ENCODE data around the gene RAB6B. TPM values are rescaled to one million over a fixed set of nuclear protein-coding genes. Genes with fewer than 3 reads are reported as not detected.

The RAB6B gene
- total RNA-seq, 1 experiment from 2014 or later = 0.33 TPM

- no peak for DNase-seq (ENCODE audit: low spot score)
Observed at GRCh38 chr3:133896002-133896761, 500 bp upstream of the RAB6B start.

- no peak for DNase-seq (ENCODE audit: low spot score)
Observed at GRCh38 chr3:133894353-133895207, 1.1 kb downstream of the RAB6B start.

- DNase-seq (ENCODE audit: low spot score) = no peak
Observed at GRCh38 chr3:133893683-133894352, 1.9 kb downstream of the RAB6B start.

- DNase-seq (ENCODE audit: low spot score) = no peak
Observed at GRCh38 chr3:133892541-133893231, 3.0 kb downstream of the RAB6B start.

- DNase-seq (ENCODE audit: low spot score) = no peak
Observed at GRCh38 chr3:133891662-133892378, 3.9 kb downstream of the RAB6B start.

GRCh38 chr3:133890972-133891644 lies 4.6 kb downstream of the RAB6B start:
- DNase-seq (ENCODE audit: low spot score) = no peak

- DNase-seq (ENCODE audit: low spot score) = no peak
Observed at GRCh38 chr3:133890037-133890436, 5.6 kb downstream of the RAB6B start.

- no peak for DNase-seq (ENCODE audit: low spot score)
Observed at GRCh38 chr3:133888726-133889340, 6.8 kb downstream of the RAB6B start.

- no peak for DNase-seq (ENCODE audit: low spot score)
Observed at GRCh38 chr3:133887803-133888703, 7.6 kb downstream of the RAB6B start.

- DNase-seq (ENCODE audit: low spot score) = no peak
Observed at GRCh38 chr3:133887074-133887802, 8.4 kb downstream of the RAB6B start.

GRCh38 chr3:133886031-133886722 lies 9.5 kb downstream of the RAB6B start:
- no peak for DNase-seq (ENCODE audit: low spot score)

GRCh38 chr3:133884887-133885711 lies 10.6 kb downstream of the RAB6B start:
- DNase-seq (ENCODE audit: low spot score) = no peak

- no peak for DNase-seq (ENCODE audit: low spot score)
Observed at GRCh38 chr3:133884054-133884886, 11.4 kb downstream of the RAB6B start.

- DNase-seq (ENCODE audit: low spot score) = no peak
Observed at GRCh38 chr3:133883641-133884040, 12.0 kb downstream of the RAB6B start.

GRCh38 chr3:133882986-133883586 lies 12.6 kb downstream of the RAB6B start:
- DNase-seq (ENCODE audit: low spot score) = no peak
